CD4-positive, alpha-beta memory T cell (primary cell): ENCODE data around the gene SCP2. TPM values are rescaled to one million over a fixed set of nuclear protein-coding genes. Genes with fewer than 3 reads are reported as not detected.
A peak's percentile ranks its signal among the peaks of the same experiment; 100 is the strongest.

Experiments
- CTCF ChIA-PET: fragments of 350-600 bp; sonication (Branson Sonifier 250); formaldehyde crosslinking; loops from one replicate; lab custom pipeline; 2021; ENCODE audit warnings: inconsistent platforms; ENCODE audit not compliant: partially characterized antibody; lab: Charles Lee
- POLR2A ChIA-PET: fragments of 350-600 bp; sonication (Branson Sonifier 250); formaldehyde crosslinking; loops from one replicate; lab custom pipeline; 2021; ENCODE audit not compliant: partially characterized antibody; lab: Charles Lee
- DNase-seq, 5 donors: peaks; one replicate each; pipeline versions ENCODE4 v3.0.0 to v3.0.0-alpha.2; 2020 to 2022; ENCODE audit warnings: mixed read lengths in 1 of 5
- H3K27ac ChIP-seq: one replicate; pipeline ENCODE4 v1.7.0; 2013; ENCODE audit warnings: low read depth, low read length
- H3K27me3 ChIP-seq: 2 replicates; pipeline ENCODE4 v1.7.0; 2013; ENCODE audit warnings: mild to moderate bottlenecking, low read length, moderate library complexity; ENCODE audit not compliant: insufficient read depth
- H3K36me3 ChIP-seq: 2 replicates; pipeline ENCODE4 v1.7.0; 2013; ENCODE audit warnings: mild to moderate bottlenecking, low read length, moderate library complexity; ENCODE audit not compliant: insufficient read depth
- H3K4me1 ChIP-seq: 2 replicates; pipeline ENCODE4 v1.7.0; 2013; ENCODE audit warnings: mild to moderate bottlenecking, low read length, moderate library complexity; ENCODE audit not compliant: insufficient read depth
- H3K4me3 ChIP-seq, 2 donors: one replicate each; pipeline ENCODE4 v1.7.0; 2013; ENCODE audit warnings: low read length in 2 of 2, mild to moderate bottlenecking in 1 of 2
- H3K9me3 ChIP-seq, 2 donors: one replicate each; pipeline ENCODE4 v1.7.0; 2013; ENCODE audit warnings: low read length in 2 of 2, control low read depth in 1 of 2; ENCODE audit not compliant: control insufficient read depth in 1 of 2
- H3K27ac Mint-ChIP-seq, 7 donors: one replicate each; pipeline ENCODE4 v1.8.0; 2020 to 2021; ENCODE audit warnings: mixed read lengths in 7 of 7, mild to moderate bottlenecking in 6 of 7, inconsistent platforms in 3 of 7, moderate library complexity in 3 of 7
- H3K27me3 Mint-ChIP-seq, 2 donors: one replicate each; pipeline ENCODE4 v1.8.0; 2020 to 2021; ENCODE audit warnings: mixed read lengths in 2 of 2
- H3K36me3 Mint-ChIP-seq, 2 donors: one replicate each; pipeline ENCODE4 v1.8.0; 2020 to 2021; ENCODE audit warnings: mixed read lengths in 2 of 2, inconsistent platforms in 1 of 2, mild to moderate bottlenecking in 1 of 2
- H3K4me1 Mint-ChIP-seq, 4 donors: one replicate each; pipeline ENCODE4 v1.8.0; 2020 to 2021; ENCODE audit warnings: mixed read lengths in 4 of 4, mild to moderate bottlenecking in 1 of 4
- H3K4me3 Mint-ChIP-seq, 8 donors: one replicate each; pipeline ENCODE4 v1.8.0; 2020 to 2021; ENCODE audit warnings: mixed read lengths in 8 of 8, mild to moderate bottlenecking in 7 of 8, moderate library complexity in 6 of 8, inconsistent platforms in 3 of 8
- H3K9me3 Mint-ChIP-seq, 8 donors: one replicate each; pipeline ENCODE4 v1.8.0; 2020 to 2021; ENCODE audit warnings: mixed read lengths in 8 of 8, mild to moderate bottlenecking in 5 of 8, inconsistent platforms in 3 of 8, moderate library complexity in 1 of 8
- intact Hi-C: fragments of 100-400 bp; cut with micrococcal nuclease; formaldehyde crosslinking; loops from one replicate; pipeline ENCODE4 v1.15.1; 2023
- polyA plus RNA-seq, 2 donors: library from polyadenylated mRNA; unstranded; fragments of 300-500 nt; fragmentation: Illumina TruSeq; gene quantifications; one replicate each; pipeline ENCODE4 v1.2.3, GENCODE V29; 2021
- total RNA-seq, 2 experiments: library from RNA; stranded (reverse); gene quantifications; one replicate each; pipeline ENCODE4 v1.2.3, GENCODE V29; 2021

The SCP2 gene
- total and polyA plus RNA-seq, 4 experiments from 2014 or later: 49.7 to 260 (median 98.8) TPM

- peak overlapping the region in 2 of 8 donors; percentile 58 to 64 for H3K4me3 Mint-ChIP-seq
These were observed 1.5 kb upstream of the SCP2 start for GRCh38 chr1:52925571-52926005.

GRCh38 chr1:52926864-52927211, 238 bp upstream of the SCP2 start:
- no peak overlapping the region for H3K27ac ChIP-seq
- Mint-ChIP-seq H3K36me3 (peaks cover 0 to 2% of the 10 kb centered on the region in 2 donors), H3K4me1 (peaks cover 15 to 28% (median 17%) of the 10 kb centered on the region in 4 donors), H3K9me3 (no peaks in the 10 kb centered on the region), H3K27me3 (no peaks in the 10 kb centered on the region), H3K4me3 (peak overlapping the region; percentile 81 to 92 (median 87)), H3K27ac (peak overlapping the region in 4 of 7 donors; percentile 29 to 76 (median 68))
- peaks cover 19% of the 10 kb centered on the region for H3K4me1 ChIP-seq
- peak in 1 of 5 donors; percentile 11 for DNase-seq
- intact Hi-C loops: loop anchor here (10.0 kb wide), 1 partner anchor 88 kb away; no protein-coding TSS in a partner anchor
- H3K27me3 ChIP-seq: no peaks in the 10 kb centered on the region
- peak overlapping the region; percentile 38 to 55 for H3K4me3 ChIP-seq
- CTCF ChIA-PET: no interaction called here
- POLR2A ChIA-PET: interaction anchor here (0.6 to 1.5 kb wide), 5 partner anchors 9 to 523 kb away, joined by 3 to 7 read pairs (median 4); partner anchors contain the start of genes ORC1, PRPF38A and ZYG11B
- H3K36me3 ChIP-seq: no peaks in the 10 kb centered on the region
- H3K9me3 ChIP-seq: no peaks in the 10 kb centered on the region

More at GRCh38 chr1:52925571-52926005, 1.5 kb upstream of the SCP2 start:
- ChIA-PET POLR2A (interaction anchor here (1.0 kb wide), 1 partner anchor 326 kb away, joined by 3 read pairs; no protein-coding TSS in a partner anchor), CTCF (no interaction called here)
- Histone ChIP-seq H3K4me3 (no peak overlapping the region), H3K27me3 (no peaks in the 10 kb centered on the region), H3K36me3 (no peaks in the 10 kb centered on the region), H3K4me1 (peaks cover 27% of the 10 kb centered on the region), H3K27ac (no peak overlapping the region), H3K9me3 (no peaks in the 10 kb centered on the region)
- intact Hi-C loops: loop anchor here (10.0 kb wide), 1 partner anchor 89 kb away; no protein-coding TSS in a partner anchor
- peaks cover 0 to 2% of the 10 kb centered on the region in 2 donors for H3K36me3 Mint-ChIP-seq
- no peaks in the 10 kb centered on the region for H3K27me3 Mint-ChIP-seq
- H3K4me1 Mint-ChIP-seq: peaks cover 19 to 36% (median 23%) of the 10 kb centered on the region in 4 donors
- no peak overlapping the region for H3K27ac Mint-ChIP-seq
- H3K9me3 Mint-ChIP-seq: no peaks in the 10 kb centered on the region
- no peak for DNase-seq

- DNase-seq: no peak
- Mint-ChIP-seq H3K4me3 (peak overlapping the region; percentile 81 to 92 (median 87)), H3K4me1 (peaks cover 14 to 27% (median 16%) of the 10 kb centered on the region in 4 donors), H3K27ac (peak overlapping the region in 5 of 7 donors; percentile 76 to 93 (median 85)), H3K36me3 (peaks cover 0 to 2% of the 10 kb centered on the region in 2 donors), H3K27me3 (no peaks in the 10 kb centered on the region), H3K9me3 (no peaks in the 10 kb centered on the region)
- Histone ChIP-seq H3K27ac (peak overlapping the region; percentile 53), H3K27me3 (no peaks in the 10 kb centered on the region), H3K4me1 (peaks cover 11% of the 10 kb centered on the region), H3K4me3 (peak overlapping the region; percentile 55 to 76), H3K9me3 (no peaks in the 10 kb centered on the region), H3K36me3 (no peaks in the 10 kb centered on the region)
- POLR2A ChIA-PET: interaction anchor here (1.2 to 1.5 kb wide), 3 partner anchors 10 to 524 kb away, joined by 4 to 7 read pairs (median 5); partner anchors contain the start of genes ORC1 and PRPF38A
- CTCF ChIA-PET: interaction anchor here (0.8 kb wide), 1 partner anchor 11 kb away, joined by 3 read pairs; no protein-coding TSS in a partner anchor
- intact Hi-C loops: loop anchor here (10.0 kb wide), 1 partner anchor 87 kb away; no protein-coding TSS in a partner anchor
These were observed 934 bp downstream of the SCP2 start for GRCh38 chr1:52928015-52928404.

GRCh38 chr1:52929019-52929418, 1.9 kb downstream of the SCP2 start:
- no peaks in the 10 kb centered on the region for H3K27me3 ChIP-seq
- POLR2A ChIA-PET: no interaction called here
- Mint-ChIP-seq H3K4me1 (peaks cover 14 to 27% (median 16%) of the 10 kb centered on the region in 4 donors), H3K36me3 (peaks cover 0 to 2% of the 10 kb centered on the region in 2 donors), H3K9me3 (no peaks in the 10 kb centered on the region), H3K27me3 (no peaks in the 10 kb centered on the region), H3K27ac (no peak overlapping the region), H3K4me3 (peak overlapping the region in 1 of 8 donors; percentile 90)
- H3K4me3 ChIP-seq: no peak overlapping the region
- H3K36me3 ChIP-seq: no peaks in the 10 kb centered on the region
- intact Hi-C loops: loop anchor here (10.0 kb wide), 1 partner anchor 86 kb away; no protein-coding TSS in a partner anchor
- H3K4me1 ChIP-seq: peaks cover 11% of the 10 kb centered on the region
- H3K9me3 ChIP-seq: no peaks in the 10 kb centered on the region
- no peak for DNase-seq
- CTCF ChIA-PET: no interaction called here
- H3K27ac ChIP-seq: no peak overlapping the region

- H3K36me3 ChIP-seq: no peaks in the 10 kb centered on the region
- POLR2A ChIA-PET: no interaction called here
- H3K9me3 ChIP-seq: no peaks in the 10 kb centered on the region
- no peaks in the 10 kb centered on the region for H3K27me3 ChIP-seq
- no peak overlapping the region for H3K4me3 Mint-ChIP-seq
- no peak overlapping the region for H3K27ac Mint-ChIP-seq
- no peak for DNase-seq
- CTCF ChIA-PET: no interaction called here
- H3K4me3 ChIP-seq: no peak overlapping the region
- peaks cover 0 to 1% (median 0%) of the 10 kb centered on the region in 4 donors for H3K4me1 Mint-ChIP-seq
- no peak overlapping the region for H3K27ac ChIP-seq
- H3K9me3 Mint-ChIP-seq: no peaks in the 10 kb centered on the region
- H3K36me3 Mint-ChIP-seq: peaks cover 3 to 4% of the 10 kb centered on the region in 2 donors
- intact Hi-C loops: no loop called here
- no peaks in the 10 kb centered on the region for H3K4me1 ChIP-seq
- no peaks in the 10 kb centered on the region for H3K27me3 Mint-ChIP-seq
These were observed 10.5 kb downstream of the SCP2 start for GRCh38 chr1:52937433-52938182.

- peaks cover 0 to 1% (median 0%) of the 10 kb centered on the region in 4 donors for H3K4me1 Mint-ChIP-seq
- Histone ChIP-seq H3K36me3 (no peaks in the 10 kb centered on the region), H3K27me3 (no peaks in the 10 kb centered on the region), H3K27ac (no peak overlapping the region), H3K9me3 (no peaks in the 10 kb centered on the region), H3K4me3 (no peak overlapping the region), H3K4me1 (no peaks in the 10 kb centered on the region)
- ChIA-PET POLR2A (no interaction called here), CTCF (no interaction called here)
- intact Hi-C loops: no loop called here
- no peak overlapping the region for H3K4me3 Mint-ChIP-seq
- DNase-seq: no peak
- no peak overlapping the region for H3K27ac Mint-ChIP-seq
- no peaks in the 10 kb centered on the region for H3K9me3 Mint-ChIP-seq
- H3K36me3 Mint-ChIP-seq: peaks cover 3 to 4% of the 10 kb centered on the region in 2 donors
- H3K27me3 Mint-ChIP-seq: no peaks in the 10 kb centered on the region
These were observed 11.0 kb downstream of the SCP2 start for GRCh38 chr1:52938183-52938451.

GRCh38 chr1:52943876-52944416, 16.9 kb downstream of the SCP2 start:
- ChIA-PET POLR2A (no interaction called here), CTCF (no interaction called here)
- intact Hi-C loops: no loop called here
- H3K36me3 Mint-ChIP-seq: peaks cover 3 to 9% of the 10 kb centered on the region in 2 donors
- Histone ChIP-seq H3K4me1 (no peaks in the 10 kb centered on the region), H3K27me3 (no peaks in the 10 kb centered on the region), H3K4me3 (no peak overlapping the region), H3K27ac (no peak overlapping the region), H3K36me3 (no peaks in the 10 kb centered on the region), H3K9me3 (no peaks in the 10 kb centered on the region)
- no peak overlapping the region for H3K4me3 Mint-ChIP-seq
- H3K9me3 Mint-ChIP-seq: no peaks in the 10 kb centered on the region
- H3K27me3 Mint-ChIP-seq: no peaks in the 10 kb centered on the region
- peaks cover 0 to 1% (median 0%) of the 10 kb centered on the region in 4 donors for H3K4me1 Mint-ChIP-seq
- DNase-seq: no peak
- no peak overlapping the region for H3K27ac Mint-ChIP-seq
